H1 (cell line): ENCODE measurements around the gene LAMA3. TPM values are rescaled to one million over a fixed set of nuclear protein-coding genes. Genes with fewer than 3 reads are reported as not detected.

ENCODE experiments used
- CTCF ChIA-PET: fragments of 300-600 bp; sonication (Branson Sonifier 250); formaldehyde crosslinking; loops from one replicate; lab custom pipeline; 2021; ENCODE audit not compliant: partially characterized antibody; lab: Charles Lee
- POLR2A ChIA-PET: fragments of 300-600 bp; sonication (Branson Sonifier 250); formaldehyde crosslinking; loops from one replicate; lab custom pipeline; 2021; ENCODE audit warnings: inconsistent platforms; ENCODE audit not compliant: partially characterized antibody; lab: Charles Lee
- DNase-seq, 2 experiments: peaks; one replicate each; pipeline versions ENCODE4 v3.0.0 to v3.0.0-alpha.2; 2010 to 2022; ENCODE audit warnings: low spot score in 2 of 2, low read depth in 1 of 2, mixed read lengths in 1 of 2
- FAIRE-seq: peaks from 2 replicates; lab custom pipeline; 2011; peaks lifted over from hg19 to GRCh38; lab: Jason Lieb, UNC
- H2AFZ ChIP-seq: 2 replicates; pipeline ENCODE4 v1.8.1; 2012; ENCODE audit warnings: low read length, inconsistent platforms
- H2AK5ac ChIP-seq: 2 replicates; pipeline ENCODE4 v1.6.1; 2013; ENCODE audit warnings: low read depth, low read length
- H2BK120ac ChIP-seq: replicated peaks from 2 replicates; pipeline ENCODE3; 2013; ENCODE audit warnings: low read depth, low read length, inconsistent platforms
- H2BK12ac ChIP-seq: 2 replicates; pipeline ENCODE4 v1.6.1; 2013; ENCODE audit warnings: low read depth, low read length
- H2BK15ac ChIP-seq: 2 replicates; pipeline ENCODE4 v1.6.1; 2013; ENCODE audit warnings: low read length
- H2BK20ac ChIP-seq: 2 replicates; pipeline ENCODE4 v1.6.1; 2013; ENCODE audit warnings: low read length
- H2BK5ac ChIP-seq: 2 replicates; pipeline ENCODE4 v1.6.1; 2013; ENCODE audit warnings: low read depth, low read length
- H3K14ac ChIP-seq: 2 replicates; pipeline ENCODE4 v1.6.1; 2013; ENCODE audit warnings: inconsistent platforms; ENCODE audit not compliant: insufficient read length
- H3K18ac ChIP-seq: 2 replicates; pipeline ENCODE4 v1.6.1; 2013; ENCODE audit warnings: low read length; ENCODE audit errors: extremely low read depth
- H3K23ac ChIP-seq: 2 replicates; pipeline ENCODE4 v1.6.1; 2013; ENCODE audit warnings: inconsistent platforms; ENCODE audit not compliant: insufficient read length
- H3K23me2 ChIP-seq: 2 replicates; pipeline ENCODE4 v1.6.1; 2013; ENCODE audit warnings: low read depth, low read length
- H3K27ac ChIP-seq: 2 replicates; pipeline ENCODE4 v1.6.1; 2011; ENCODE audit warnings: low read depth, low read length, inconsistent platforms
- H3K27me3 ChIP-seq, 4 experiments: replicated peaks in 1 of 4; 1 replicate in 1 of 4; 2 replicates in 3 of 4; pipeline versions ENCODE4 v1.6.1 to v1.8.1; 2011 to 2013; ENCODE audit warnings: low read length in 3 of 4, mild to moderate bottlenecking in 3 of 4, inconsistent platforms in 2 of 4, mixed read lengths in 2 of 4, moderate library complexity in 1 of 4; ENCODE audit not compliant: control insufficient read depth in 3 of 4, insufficient read depth in 3 of 4; ENCODE audit errors: extremely low read depth in 1 of 4
- H3K36me3 ChIP-seq, 4 experiments: 2 replicates each; pipeline versions ENCODE4 v1.6.1 to v1.8.1; 2011 to 2013; ENCODE audit warnings: mild to moderate bottlenecking in 4 of 4, low read length in 3 of 4, moderate library complexity in 2 of 4, control low read depth in 1 of 4, inconsistent platforms in 1 of 4; ENCODE audit not compliant: insufficient read depth in 4 of 4, control insufficient read depth in 2 of 4
- H3K4ac ChIP-seq: replicated peaks from 2 replicates; pipeline ENCODE3; 2013; ENCODE audit warnings: low read length, low read depth, mixed read lengths, inconsistent platforms; ENCODE audit not compliant: insufficient read length
- H3K4me1 ChIP-seq, 4 experiments: replicated peaks in 1 of 4; 1 replicate in 1 of 4; 2 replicates in 3 of 4; pipeline versions ENCODE4 v1.6.1 to v1.8.1; 2011 to 2013; ENCODE audit warnings: low read length in 3 of 4, inconsistent platforms in 2 of 4, mixed read lengths in 1 of 4; ENCODE audit not compliant: insufficient read depth in 4 of 4, control insufficient read depth in 3 of 4
- H3K4me2 ChIP-seq, 2 experiments: 2 replicates each; pipeline versions ENCODE4 v1.6.1 to v1.8.1; 2011 to 2013; ENCODE audit warnings: low read depth in 2 of 2, low read length in 2 of 2, control low read depth in 1 of 2, inconsistent platforms in 1 of 2, mild to moderate bottlenecking in 1 of 2; ENCODE audit not compliant: insufficient read depth in 1 of 2
- H3K4me3 ChIP-seq, 4 experiments: fragments of 200-600, 300-600 bp in 1 of 4; sonication (generic), shearing (Covaris generic), sonication (Bioruptor Twin) in 1 of 4; 2 replicates each; pipeline versions ENCODE4 v1.5.1 to v1.8.1; 2011 to 2016; ENCODE audit warnings: low read length in 4 of 4, low read depth in 3 of 4, control low read depth in 2 of 4, inconsistent platforms in 2 of 4, mild to moderate bottlenecking in 2 of 4, mixed read lengths in 1 of 4, moderate library complexity in 1 of 4; ENCODE audit not compliant: insufficient read depth in 2 of 4; ENCODE audit errors: extremely low read depth in 1 of 4
- H3K56ac ChIP-seq: replicated peaks from 2 replicates; pipeline ENCODE3; 2013; ENCODE audit warnings: low read depth, mild to moderate bottlenecking, mixed read lengths, low read length, inconsistent platforms; ENCODE audit not compliant: insufficient read length
- H3K79me1 ChIP-seq: 2 replicates; pipeline ENCODE4 v1.6.1; 2013; ENCODE audit warnings: low read depth, low read length, control low read depth
- H3K79me2 ChIP-seq, 2 experiments: 2 replicates each; pipeline versions ENCODE4 v1.6.1 to v1.8.1; 2012 to 2013; ENCODE audit warnings: low read length in 2 of 2, mild to moderate bottlenecking in 2 of 2, inconsistent platforms in 1 of 2; ENCODE audit not compliant: insufficient read depth in 2 of 2, control insufficient read depth in 1 of 2
- H3K9ac ChIP-seq, 4 experiments: replicated peaks in 1 of 4; 1 replicate in 1 of 4; 2 replicates in 3 of 4; pipeline versions ENCODE4 v1.6.1 to v1.8.1; 2011 to 2013; ENCODE audit warnings: low read depth in 3 of 4, low read length in 3 of 4, control low read depth in 2 of 4, mild to moderate bottlenecking in 2 of 4, moderate library complexity in 2 of 4, inconsistent platforms in 1 of 4; ENCODE audit errors: extremely low read depth in 1 of 4
- H3K9me3 ChIP-seq, 2 experiments: 2 replicates each; pipeline versions ENCODE4 v1.6.1 to v1.8.1; 2012 to 2013; ENCODE audit warnings: mild to moderate bottlenecking in 2 of 2, moderate library complexity in 2 of 2, control low read depth in 1 of 2, inconsistent platforms in 1 of 2, low read depth in 1 of 2, low read length in 1 of 2, mixed read lengths in 1 of 2; ENCODE audit not compliant: insufficient read depth in 2 of 2
- H4K20me1 ChIP-seq, 2 experiments: replicated peaks in 1 of 2; 2 replicates each; pipeline versions ENCODE3 to v1.8.1; 2011 to 2013; ENCODE audit warnings: inconsistent platforms in 2 of 2, low read length in 2 of 2, mild to moderate bottlenecking in 1 of 2; ENCODE audit not compliant: insufficient read depth in 2 of 2, control insufficient read depth in 1 of 2
- H4K5ac ChIP-seq: 2 replicates; pipeline ENCODE4 v1.6.1; 2013; ENCODE audit warnings: low read length, low read depth, mixed read lengths, inconsistent platforms; ENCODE audit not compliant: insufficient read length
- H4K8ac ChIP-seq: 2 replicates; pipeline ENCODE4 v1.8.0; 2013; ENCODE audit warnings: mild to moderate bottlenecking, moderate library complexity, low read length, inconsistent platforms; ENCODE audit not compliant: insufficient read depth; ENCODE audit errors: extremely low read depth
- H4K91ac ChIP-seq: replicated peaks from 2 replicates; pipeline ENCODE3; 2013; ENCODE audit warnings: low read length, mixed read lengths, inconsistent platforms; ENCODE audit not compliant: insufficient read length
- BACH1 ChIP-seq: IDR thresholded peaks from 2 replicates; pipeline ENCODE4 v1.6.1; 2012; ENCODE audit warnings: low read length, improper control_type of control experiment
- JUND ChIP-seq: IDR thresholded peaks from 2 replicates; pipeline ENCODE4 v1.6.1; 2011; ENCODE audit warnings: mild to moderate bottlenecking, improper control_type of control experiment, low read length
- MAX ChIP-seq: IDR thresholded peaks from 2 replicates; pipeline ENCODE4 v1.6.1; 2012; ENCODE audit warnings: inconsistent platforms
- NRF1 ChIP-seq: IDR thresholded peaks from 2 replicates; pipeline ENCODE4 v1.6.1; 2011; ENCODE audit warnings: mild to moderate bottlenecking, low read depth, low read length, improper control_type of control experiment
- RAD21 ChIP-seq, 2 experiments: IDR thresholded peaks in 1 of 2; conservative IDR thresholded peaks in 1 of 2; 2 replicates each; pipeline ENCODE4 v1.6.1; 2011; ENCODE audit warnings: low read depth in 2 of 2, low read length in 2 of 2, improper control_type of control experiment in 1 of 2, inconsistent platforms in 1 of 2, mild to moderate bottlenecking in 1 of 2, moderate library complexity in 1 of 2
- TAF7 ChIP-seq: optimal IDR thresholded peaks from 2 replicates; pipeline ENCODE3; 2011; ENCODE audit warnings: low read depth, mild to moderate bottlenecking, inconsistent platforms, low read length, moderate library complexity, borderline replicate concordance
- WGBS, 2 experiments: shearing (Covaris generic) in 1 of 2; methylation state at CpG; one replicate each; pipeline versions ENCODE4 v1.1.6 to v1.1.7; 2013 to 2015; ENCODE audit warnings: low lambda C conversion rate in 2 of 2, mixed read lengths in 2 of 2, inconsistent platforms in 1 of 2, low coverage in 1 of 2, missing lambda C conversion rate in 1 of 2; ENCODE audit not compliant: insufficient replicate concordance in 2 of 2, insufficient coverage in 1 of 2, insufficient read length in 1 of 2; ENCODE audit errors: extremely low coverage in 1 of 2, missing lambda C conversion rate in 1 of 2; 5-methylcytosine and 5-hydroxymethylcytosine counted together
- polyA plus RNA-seq, 7 experiments: library from polyadenylated mRNA; depleted of rRNA in 3 of 7; stranded (reverse) in 5 of 7; unstranded in 2 of 7; fragments of >200 nt in 5 of 7; fragments of 200-250 nt in 2 of 7; gene quantifications; 1 replicate in 5 of 7; 2 replicates in 1 of 7; 4 replicates in 1 of 7; pipeline versions ENCODE4 v1.2.1 to v1.2.3, GENCODE V29; 2011 to 2013; ENCODE audit warnings: missing spikeins in 2 of 7, mixed read lengths in 2 of 7
- total RNA-seq: library from RNA; stranded (reverse); fragmentation: NEBNext Ultra II Directional; extraction: Animal tissue kit (Norgen Biotek cat#: 25700); gene quantifications from 2 replicates; pipeline ENCODE4 v1.2.1, GENCODE V29; 2021

LAMA3 gene
- total and polyA plus RNA-seq, 2 of the 8 experiments (the other 6 are each of a cell fraction or from before 2014, with no cell fraction given) = 0.76 to 5.0 TPM

GRCh38 chr18:23963443-23964165 is 274.4 kb downstream of the LAMA3 start:
- no peak overlapping the region for H3K56ac ChIP-seq
- H3K23ac ChIP-seq = no peak overlapping the region
- peak overlapping the region; percentile 9; the same call in 1 of the 2 replicates for H2BK12ac ChIP-seq
- FAIRE-seq = no peak
- no peak overlapping the region for H3K4ac ChIP-seq
- CTCF ChIA-PET = no interaction called here
- no peaks in the 10 kb centered on the region for H3K36me3 ChIP-seq
- H4K5ac ChIP-seq = no peak overlapping the region
- H3K4me2 ChIP-seq = no peak overlapping the region
- H3K27me3 ChIP-seq = no peaks in the 10 kb centered on the region
- DNase-seq = peak in 1 of 2 experiments; percentile 28
- H2BK120ac ChIP-seq = no peak overlapping the region
- no peak overlapping the region for H2AFZ ChIP-seq
- WGBS, 2 experiments = 82% methylated on average over 3 of the region's 3 CpGs; no CpG with 5 or more reads in 1 of the 2 experiments
- H3K14ac ChIP-seq = no peak overlapping the region
- H4K20me1 ChIP-seq = no peaks in the 10 kb centered on the region
- no peak overlapping the region for H3K18ac ChIP-seq
- H2BK20ac ChIP-seq = peak overlapping the region; percentile 37; the same call in 1 of the 2 replicates
- no peaks in the 10 kb centered on the region for H3K79me2 ChIP-seq
- no peak overlapping the region for H3K9ac ChIP-seq
- no peak overlapping the region for H4K8ac ChIP-seq
- no peak overlapping the region for H4K91ac ChIP-seq
- no peak overlapping the region for H3K4me3 ChIP-seq
- 0 out of 2 replicates have a peak, but pooled peaks cover 2% of the 10 kb centered on the region for H3K23me2 ChIP-seq
- no peaks in the 10 kb centered on the region for H3K9me3 ChIP-seq
- no peak overlapping the region for H2AK5ac ChIP-seq
- H2BK15ac ChIP-seq = no peak overlapping the region
- POLR2A ChIA-PET = interaction anchor here (1.3 kb wide), 1 partner anchor 8 kb away, joined by 3 read pairs; no protein-coding TSS in a partner anchor
- H2BK5ac ChIP-seq = no peak overlapping the region; the same call in 1 of the 2 replicates
- no peaks in the 10 kb centered on the region for H3K79me1 ChIP-seq
- H3K4me1 ChIP-seq = no peaks in the 10 kb centered on the region
- no peak overlapping the region for H3K27ac ChIP-seq
- TF ChIP-seq RAD21 (IDR thresholded peaks at IDR 0.05 in 1 of 2, conservative IDR thresholded peaks at IDR 0.05 in 1 of 2; ENCODE audit: low read depth in 2 of 2, low read length in 2 of 2) (peak in 1 of 2 experiments; percentile 26; a peak in 1 of 4 replicates), BACH1 (no peak), TAF7 (no peak), JUND (no peak), MAX (no peak), NRF1 (no peak)
- TF ChIP-seq, all 59 proteins: peak for 1
